HG03139 (cell line): ENCODE data around the gene LYL1.

Experiments used
- ATAC-seq: cut with Tn5 transposase; IDR thresholded peaks from one replicate; pipeline ENCODE4 v1.9.1; 2021; ENCODE audit not compliant: unreplicated experiment

The LYL1 gene

DNA sequence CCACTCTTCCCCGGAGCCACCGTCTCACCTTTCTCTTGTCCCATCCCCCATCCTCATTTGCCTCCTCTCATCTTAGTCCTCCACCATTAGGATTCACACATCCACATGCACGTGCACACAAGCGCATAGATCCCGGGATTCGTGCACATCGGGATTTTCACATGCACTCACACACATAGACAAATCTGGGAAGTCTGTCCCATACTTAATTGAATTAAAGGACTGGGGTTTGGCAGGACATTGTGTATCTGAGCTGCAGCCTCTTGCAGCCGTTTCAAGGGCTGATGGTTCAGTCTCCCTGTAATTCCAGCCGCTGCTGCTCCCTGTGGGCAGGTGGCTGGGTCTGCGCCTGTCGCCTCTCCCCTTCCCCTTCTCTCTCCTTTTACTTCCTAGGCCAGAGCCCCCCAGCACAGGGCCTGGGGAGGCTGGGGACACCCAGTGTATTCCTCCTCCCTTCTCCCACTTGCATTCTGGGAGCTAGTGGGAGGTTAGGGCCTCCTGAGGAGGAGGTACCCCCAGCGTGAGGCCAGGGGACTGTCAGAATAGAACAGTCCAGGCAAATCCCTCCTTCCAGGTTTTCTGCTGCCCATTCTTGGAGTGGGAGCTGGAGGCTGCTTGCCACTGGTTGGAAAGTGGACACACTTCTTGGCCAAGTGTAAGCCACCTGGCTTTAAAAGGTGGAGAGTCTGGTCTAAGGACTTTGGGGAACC lies 43.6 kb downstream of the LYL1 start:
- ATAC-seq = no peak

DNA sequence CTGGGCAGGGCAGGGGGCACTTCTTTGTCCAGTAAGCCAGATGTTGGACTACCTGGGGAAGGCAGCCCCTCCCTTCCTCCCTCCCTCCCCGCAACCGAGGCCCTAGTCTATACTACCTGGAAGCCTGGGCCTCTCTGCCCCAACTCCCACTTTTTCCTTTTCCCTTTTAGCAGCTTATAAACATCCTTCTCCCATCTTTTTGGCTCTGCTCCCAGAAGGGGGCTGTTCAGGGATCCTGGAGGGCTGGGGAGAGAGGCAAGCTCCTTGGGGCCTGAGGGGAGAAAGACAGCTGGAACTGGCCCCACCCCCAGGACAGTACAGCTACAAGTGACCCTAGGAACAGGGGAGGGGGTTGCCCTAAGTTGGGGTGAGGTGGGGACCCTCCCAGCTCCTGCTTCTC lies 44.9 kb downstream of the LYL1 start:
- no peak for ATAC-seq

DNA sequence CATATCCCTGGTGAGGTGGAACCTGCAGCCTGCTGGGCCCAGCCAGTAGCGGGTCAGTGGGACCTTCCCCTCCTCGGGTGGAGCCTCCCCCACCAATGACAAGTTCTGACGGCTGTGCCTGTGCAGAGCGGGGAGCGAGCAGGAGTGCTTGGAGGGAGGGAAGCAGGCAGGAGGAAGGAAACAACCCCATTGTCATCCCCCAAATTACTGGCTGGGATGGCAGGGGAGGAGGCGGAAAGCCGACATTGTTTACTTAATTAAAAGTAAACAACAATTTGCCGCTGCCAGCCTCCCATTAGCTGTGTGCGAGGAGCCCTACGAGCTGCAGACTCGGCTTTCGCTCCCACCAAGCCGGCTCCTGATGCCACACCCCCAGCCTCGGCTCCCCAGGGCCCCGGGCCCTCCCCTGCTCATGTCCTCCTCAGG lies 45.5 kb downstream of the LYL1 start:
- no peak for ATAC-seq

DNA sequence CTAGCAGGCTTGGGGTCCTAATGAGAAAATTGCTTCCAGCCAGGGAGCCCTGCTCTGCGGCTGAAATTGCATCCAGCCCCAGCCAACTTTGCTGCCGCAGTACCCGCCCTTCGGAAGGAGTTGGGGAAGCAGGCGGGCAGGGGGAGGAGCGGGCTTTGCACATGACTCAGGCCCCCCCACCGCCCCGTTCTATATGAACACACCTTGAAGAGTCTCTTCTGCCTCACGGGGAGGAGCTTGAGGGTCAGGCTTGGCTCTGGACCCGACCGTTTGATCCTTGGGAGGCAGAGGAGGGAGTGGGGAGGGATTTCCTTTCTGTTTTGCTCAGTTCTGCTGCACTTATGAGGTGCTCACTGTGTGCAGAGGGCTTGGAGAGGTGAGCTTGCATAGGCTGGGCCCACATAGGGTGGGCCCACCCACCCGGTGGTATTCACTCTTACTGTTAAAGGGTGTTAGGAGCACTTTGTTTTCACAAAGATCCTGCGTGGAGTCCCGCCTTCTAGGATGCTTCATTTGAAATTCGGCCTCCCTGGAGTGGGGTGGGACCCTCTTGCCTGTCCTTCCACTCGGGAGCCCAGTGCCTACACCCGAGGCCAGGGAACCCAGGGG lies 46.5 kb downstream of the LYL1 start:
- no peak for ATAC-seq

DNA sequence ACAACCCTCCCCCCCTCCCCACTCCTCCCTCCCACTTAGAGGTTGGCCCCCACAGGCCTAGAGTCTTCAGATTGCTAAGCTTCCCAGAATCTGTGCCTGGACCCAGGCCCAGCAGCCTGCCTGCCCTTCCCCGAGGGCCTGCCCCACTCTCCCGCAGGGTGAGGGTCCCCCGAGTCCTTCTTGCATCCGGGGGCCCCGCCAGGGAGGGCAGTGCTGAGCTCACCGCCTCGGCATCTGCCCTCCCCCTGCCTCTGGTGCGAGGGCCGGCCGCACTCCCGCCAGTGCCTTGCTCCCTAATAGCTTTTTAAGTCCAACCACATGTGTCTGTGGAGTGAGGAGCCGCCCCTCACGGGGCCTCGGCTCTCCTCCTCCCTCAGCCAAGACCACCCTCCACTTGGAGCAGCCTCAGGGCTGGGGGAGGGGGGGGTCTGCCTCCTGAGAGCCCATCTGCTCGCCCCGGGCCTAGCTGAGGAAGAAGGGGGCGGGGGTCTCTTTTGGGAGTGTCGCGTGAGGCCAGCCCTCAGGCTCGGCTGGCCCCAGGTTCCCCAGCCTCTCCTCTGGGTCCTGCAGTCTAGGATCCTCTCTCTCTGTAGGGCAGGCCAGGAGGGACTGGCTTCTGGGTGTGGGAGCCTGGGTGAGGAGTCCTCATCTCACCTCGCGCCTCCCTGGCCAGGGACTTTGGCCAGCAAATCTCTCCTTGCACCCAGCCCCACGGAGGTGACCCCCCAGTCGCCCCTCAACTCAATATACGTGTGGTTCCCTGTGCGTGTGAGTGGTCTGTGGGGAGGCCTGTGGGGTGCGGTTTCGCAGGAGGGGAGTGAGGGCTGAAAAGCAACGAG lies 47.2 kb downstream of the LYL1 start:
- ATAC-seq = no peak

DNA sequence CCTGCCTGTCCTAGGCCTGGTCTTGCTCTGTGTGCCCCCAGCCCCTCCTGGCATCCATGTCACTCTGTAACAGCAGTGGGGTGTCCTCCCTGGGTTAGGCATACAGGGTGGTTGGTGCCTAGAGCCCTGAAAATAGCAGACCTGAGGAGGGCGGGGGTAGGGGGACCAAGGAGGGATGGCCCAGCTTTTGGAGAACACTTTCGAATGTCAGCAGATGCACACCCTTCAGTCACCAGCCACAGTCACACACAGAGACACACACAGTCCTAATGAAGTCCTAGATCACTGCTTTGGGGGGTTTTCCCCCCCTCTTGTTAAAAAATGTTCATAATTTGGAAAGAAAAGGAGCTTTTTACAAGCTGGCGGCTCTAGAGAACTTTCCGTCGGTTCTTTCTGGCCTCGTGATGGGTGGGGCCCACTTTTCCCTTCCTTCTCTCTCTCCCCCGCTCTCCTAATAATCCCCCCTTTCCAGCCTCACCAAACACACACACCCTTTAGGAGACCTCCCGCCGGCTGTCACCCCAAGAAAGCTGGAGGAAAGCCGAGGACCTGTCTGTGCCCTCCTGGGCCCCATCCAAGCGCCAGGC lies 47.9 kb downstream of the LYL1 start:
- ATAC-seq = no peak

DNA sequence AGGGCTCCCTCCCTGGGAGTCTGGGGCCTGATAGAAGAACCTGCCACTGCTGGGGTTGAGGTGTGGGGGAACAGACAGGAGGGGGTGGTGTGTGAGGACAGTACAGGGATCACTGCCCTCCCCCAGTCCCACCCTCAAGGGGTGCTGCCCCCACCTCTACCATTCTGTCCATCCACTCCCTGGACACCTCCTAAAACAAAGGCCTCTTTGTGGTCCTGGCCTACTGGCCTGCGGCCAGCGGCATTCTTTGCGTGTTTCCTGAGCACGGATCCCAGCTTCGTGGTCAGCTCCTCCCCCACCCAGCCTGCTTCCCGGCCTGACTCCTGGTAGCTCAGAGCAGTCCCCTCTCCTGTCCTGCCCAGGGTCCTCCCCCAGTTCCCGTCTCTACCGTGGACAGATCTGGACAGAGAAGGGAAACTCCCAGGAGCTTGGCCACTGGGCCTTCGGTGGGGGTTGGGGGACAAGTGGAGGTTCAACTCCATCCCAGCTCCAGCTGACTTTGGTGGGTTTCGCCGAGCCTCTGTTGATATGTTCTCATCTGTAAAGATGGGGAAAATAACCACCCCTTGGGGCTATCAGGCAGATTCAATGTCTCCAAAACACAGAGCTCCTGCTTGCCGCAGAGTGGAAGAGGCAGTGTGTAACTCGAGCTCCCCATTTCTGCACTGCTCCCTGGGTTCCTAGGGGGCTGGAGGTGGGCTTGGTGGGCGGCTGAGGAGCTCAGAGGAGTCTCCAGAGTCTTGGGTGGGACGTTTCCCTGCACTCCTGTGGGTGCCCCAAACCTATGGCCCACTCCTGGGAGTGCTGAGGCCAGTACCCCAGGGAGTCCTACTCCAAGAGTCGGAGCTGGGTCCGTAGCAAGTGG lies 48.7 kb downstream of the LYL1 start:
- no peak for ATAC-seq

DNA sequence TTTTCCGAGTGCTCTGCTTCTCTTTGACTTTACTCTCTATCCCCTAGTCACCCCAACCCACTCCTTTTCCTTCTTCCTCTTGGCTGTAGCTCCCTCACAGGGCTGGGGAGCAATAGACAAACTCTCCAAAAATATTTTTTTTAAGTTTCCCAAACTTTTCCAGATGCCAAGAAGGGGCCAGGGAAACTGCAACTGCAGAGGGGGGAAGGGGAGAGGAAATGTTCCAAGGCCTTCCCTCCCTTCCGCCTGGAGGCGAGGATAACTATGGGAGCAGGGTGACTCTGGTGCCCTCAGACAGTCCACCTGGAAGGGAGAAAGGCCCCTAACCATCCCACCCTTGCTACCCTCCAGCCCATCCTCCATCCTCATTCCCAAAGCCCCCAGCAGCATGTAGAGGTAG lies 49.4 kb downstream of the LYL1 start:
- no peak for ATAC-seq

DNA sequence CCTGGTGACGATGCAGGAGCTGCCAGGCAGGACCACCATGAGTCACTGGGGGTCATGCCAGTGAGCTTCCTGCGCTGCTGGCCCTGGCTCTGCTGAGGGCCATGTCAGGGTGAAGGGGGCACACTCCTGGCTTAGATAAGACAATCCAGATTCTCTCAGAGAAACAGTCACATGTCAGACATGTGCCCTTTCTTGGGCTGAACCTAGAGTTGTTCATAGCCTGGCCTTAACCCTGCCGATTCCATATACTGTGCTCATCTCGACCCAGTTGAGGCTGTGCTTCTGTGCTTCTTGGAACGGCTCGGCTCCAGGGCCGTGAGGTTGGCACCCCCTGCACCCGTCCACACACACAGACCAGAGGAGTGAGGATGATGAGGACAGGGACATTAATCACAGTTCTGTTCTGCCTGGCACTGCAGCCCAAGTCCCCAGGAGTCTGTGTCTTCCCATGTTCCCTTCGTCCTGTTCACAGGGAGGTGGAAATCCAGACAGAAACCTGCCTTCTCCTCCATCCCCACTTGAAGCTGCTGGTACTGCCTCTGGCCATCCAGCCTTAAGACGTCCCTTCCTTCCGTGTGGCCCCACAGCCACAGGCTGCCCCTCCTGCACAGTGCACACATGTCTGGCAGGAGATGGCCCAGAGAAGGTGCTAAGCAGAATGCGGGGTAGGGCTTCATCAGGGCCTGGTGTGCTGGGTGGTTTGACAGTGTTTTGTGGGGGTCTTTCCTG lies 50.0 kb downstream of the LYL1 start:
- no peak for ATAC-seq

DNA sequence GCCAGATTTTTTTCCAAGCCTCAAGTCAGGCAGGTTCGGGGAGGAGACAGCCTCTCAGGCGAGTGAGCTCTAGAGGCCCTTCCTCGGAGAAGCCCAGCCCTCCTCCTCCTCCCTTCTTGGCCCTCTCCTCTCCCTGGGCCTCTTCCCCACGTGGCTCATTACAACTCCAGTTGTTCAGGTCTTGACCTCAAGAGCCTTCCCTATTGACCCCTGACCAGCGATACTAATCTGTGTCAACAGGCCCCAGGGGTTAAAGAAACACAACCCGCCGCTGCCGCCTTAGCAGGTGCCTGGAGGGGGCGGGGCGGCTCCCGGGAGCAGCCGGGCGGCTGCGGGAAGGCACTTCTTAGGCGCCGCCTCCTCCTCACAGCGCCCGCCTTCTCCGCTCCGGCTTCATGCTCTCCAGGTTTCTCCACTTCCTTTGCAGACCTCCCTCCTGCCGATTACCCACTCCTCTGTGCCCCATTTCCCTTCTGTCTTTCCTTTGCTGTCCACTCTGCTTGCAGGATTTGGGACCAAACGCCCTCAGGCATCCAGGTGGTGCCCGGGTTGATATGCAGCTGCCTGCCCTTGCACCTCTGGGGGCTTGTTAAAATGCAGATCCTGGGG lies 51.0 kb downstream of the LYL1 start:
- no peak for ATAC-seq

DNA sequence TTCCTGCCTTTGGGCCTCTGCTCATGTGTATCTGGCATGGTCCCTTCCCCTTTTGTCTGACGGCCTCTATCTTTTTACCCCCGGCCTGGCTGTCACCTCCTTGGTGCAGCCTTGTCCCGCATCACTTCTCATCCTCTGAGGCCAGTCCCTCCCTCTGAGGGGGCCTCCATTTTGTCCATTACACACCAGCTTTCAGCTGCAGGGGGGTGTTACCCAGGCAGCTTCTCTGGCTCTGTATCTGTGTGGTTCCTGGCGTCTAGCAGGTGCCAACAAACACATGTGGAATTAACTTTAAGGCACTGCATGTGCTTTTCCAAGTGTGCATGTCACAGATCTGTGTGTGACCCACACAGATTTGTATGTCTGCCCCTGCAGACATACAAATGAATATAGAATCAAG lies 52.4 kb downstream of the LYL1 start:
- no peak for ATAC-seq
